GM12874 (cell line): ENCODE results near the gene GP5.

Experiments
- TF ChIP-seq, protein P1 (sequence below): IDR thresholded peaks from 2 replicates; pipeline ENCODE4 v1.5.1; 2011; ENCODE audit warnings: low read depth, mild to moderate bottlenecking, control low read depth, low read length, moderate library complexity; ENCODE audit not compliant: insufficient read depth

The GP5 gene

GRCh38 chr3:194360568-194360967 is 38.5 kb downstream of the GP5 start:
- TF ChIP-seq, protein P1, sequence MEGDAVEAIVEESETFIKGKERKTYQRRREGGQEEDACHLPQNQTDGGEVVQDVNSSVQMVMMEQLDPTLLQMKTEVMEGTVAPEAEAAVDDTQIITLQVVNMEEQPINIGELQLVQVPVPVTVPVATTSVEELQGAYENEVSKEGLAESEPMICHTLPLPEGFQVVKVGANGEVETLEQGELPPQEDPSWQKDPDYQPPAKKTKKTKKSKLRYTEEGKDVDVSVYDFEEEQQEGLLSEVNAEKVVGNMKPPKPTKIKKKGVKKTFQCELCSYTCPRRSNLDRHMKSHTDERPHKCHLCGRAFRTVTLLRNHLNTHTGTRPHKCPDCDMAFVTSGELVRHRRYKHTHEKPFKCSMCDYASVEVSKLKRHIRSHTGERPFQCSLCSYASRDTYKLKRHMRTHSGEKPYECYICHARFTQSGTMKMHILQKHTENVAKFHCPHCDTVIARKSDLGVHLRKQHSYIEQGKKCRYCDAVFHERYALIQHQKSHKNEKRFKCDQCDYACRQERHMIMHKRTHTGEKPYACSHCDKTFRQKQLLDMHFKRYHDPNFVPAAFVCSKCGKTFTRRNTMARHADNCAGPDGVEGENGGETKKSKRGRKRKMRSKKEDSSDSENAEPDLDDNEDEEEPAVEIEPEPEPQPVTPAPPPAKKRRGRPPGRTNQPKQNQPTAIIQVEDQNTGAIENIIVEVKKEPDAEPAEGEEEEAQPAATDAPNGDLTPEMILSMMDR = no peak

DNA sequence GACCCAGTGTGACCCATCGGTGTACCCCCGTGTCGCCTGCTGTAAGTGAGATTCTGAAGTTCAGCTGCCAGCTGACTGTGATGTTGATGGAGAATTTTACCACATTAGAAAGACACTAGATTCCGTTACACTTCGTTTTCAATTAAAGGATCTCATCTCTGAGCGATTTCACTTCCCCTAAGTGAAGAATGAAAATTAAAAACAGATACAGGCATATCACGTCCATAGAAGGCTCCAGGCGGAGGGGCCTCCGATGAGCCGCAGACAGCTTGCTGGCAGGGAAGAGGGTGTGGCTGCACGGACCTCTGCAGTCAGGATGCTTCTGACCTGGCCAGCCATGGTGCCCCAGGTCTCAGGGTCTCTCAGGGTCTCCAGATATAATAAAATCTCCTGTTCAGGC is 41.4 kb downstream of the GP5 start:
- TF ChIP-seq, protein P1 = no peak

DNA sequence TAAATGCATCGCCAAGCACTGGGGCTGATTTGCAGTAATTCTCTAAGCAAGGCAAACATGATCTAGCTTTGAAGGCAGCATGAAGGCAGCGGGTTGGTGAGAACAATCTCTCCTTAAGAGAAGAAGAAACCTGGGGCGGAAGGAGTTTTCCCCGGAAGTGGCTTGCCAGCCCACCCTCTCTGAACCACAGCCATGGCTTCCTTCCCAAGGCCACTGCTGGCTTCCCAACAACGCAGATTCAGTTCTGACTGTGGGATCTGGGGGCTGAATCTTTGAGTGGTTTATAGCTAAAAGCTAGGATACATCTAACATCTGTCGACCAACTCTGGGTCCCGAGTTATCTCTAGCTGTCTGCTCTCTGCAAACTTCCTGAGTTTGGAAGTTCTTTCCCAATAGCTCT is 43.7 kb downstream of the GP5 start:
- TF ChIP-seq, protein P1 = no peak

DNA sequence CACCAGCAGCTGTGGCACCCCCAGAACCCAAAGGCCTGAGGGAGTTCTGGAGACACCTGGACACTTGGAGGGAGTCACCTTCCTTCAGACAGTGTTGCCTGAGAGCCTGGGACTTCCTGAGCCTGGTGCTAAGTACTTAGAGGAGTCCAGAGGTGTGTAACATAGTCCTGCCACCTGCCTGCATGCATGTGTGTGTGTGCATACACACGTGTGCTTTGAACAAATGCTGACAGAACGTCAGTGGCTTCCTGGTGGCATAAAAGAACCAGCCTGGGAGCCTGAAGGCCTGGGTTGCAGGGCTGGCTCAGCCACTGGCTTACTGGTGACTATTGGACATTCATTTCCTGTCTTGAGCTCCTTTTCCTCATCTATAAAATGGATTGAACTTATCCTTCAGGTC is 44.8 kb downstream of the GP5 start:
- TF ChIP-seq, protein P1 = no peak

DNA sequence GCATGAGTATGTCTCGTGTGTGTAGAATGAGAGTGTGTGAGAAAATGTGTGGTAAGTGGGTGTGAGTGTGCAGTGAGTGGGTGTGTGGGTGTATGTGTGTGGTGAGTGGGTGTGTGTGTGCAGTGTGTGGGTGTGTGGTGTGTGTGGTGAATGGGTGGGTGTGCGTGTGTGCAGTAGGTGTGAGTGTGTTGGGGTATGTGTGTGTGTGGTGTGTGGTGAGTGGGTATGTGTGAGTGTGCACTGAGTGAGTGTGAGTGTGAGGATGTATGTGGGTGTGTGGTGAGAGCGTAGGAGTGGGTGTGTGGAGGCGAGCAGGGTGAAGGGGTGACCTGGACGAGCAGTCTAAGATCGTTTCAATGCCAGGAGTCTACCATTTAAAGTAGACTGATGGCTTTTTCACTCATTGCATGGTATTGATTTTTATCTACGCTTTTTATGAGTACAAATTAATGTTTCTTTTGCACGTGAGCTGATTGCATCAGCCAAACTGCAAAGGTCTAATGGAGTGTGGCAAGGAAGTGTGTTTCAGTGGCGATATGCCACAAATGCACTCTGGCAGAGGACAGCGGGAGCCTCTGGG is 46.3 kb downstream of the GP5 start:
- TF ChIP-seq, protein P1 = no peak

DNA sequence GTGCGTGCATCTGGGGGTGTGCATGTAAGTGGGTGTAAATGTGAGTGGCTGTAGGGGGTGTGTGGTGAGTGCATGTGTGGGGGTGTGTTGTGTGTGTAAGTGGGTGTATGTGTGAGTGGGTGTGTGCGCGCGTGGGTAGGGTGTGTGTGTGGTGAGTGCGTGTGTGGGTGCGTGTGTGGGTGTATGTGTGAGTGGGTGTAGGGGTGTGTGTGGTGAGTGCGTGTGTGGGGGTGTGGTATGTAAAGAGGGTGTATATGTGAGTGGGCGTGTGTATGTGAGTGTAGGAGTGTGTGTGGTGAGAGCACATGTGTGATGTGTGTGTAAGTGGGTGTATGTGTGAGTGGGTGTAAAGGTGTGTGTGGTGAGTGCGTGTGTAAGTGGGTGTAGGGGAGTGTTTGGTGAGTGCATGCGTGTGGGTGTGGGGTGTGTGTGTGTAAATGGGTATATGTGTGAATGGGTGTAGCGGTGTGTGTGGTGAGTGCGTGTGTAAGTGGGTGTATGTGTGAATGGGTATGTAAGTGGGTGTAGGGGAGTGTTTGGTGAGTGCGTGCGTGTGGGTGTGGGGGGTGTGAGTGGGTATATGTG is 47.0 kb downstream of the GP5 start:
- TF ChIP-seq, protein P1 = no peak

DNA sequence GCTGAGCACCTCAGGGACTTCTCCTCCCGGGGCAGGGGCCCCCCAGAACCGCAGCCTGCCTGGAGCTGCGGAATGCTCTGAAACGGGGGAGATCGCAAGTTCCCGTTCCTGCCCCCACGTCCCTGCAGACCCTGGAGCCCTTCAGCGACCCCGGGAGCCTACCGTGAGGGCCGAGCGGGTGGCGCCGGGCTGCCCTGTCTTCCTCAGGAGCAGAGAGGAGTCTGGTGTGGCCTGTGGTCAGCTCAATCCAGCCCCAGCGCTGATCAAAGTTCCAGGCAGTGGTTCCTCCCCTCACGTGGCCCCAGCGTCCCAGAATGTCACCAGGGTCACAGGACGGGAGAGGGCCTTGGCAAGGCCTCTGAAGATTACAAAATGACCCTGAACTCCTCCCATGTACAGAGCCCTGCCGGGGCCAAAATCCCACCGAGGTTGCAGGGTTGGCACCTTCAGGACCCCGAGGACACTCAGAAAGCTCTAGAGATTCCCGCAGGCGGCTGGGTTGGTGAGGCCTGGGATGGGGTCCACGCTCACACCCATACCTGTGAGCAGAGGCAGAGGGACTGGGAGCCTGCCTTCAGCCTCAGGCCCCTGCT is 47.9 kb downstream of the GP5 start, which contains the start of gene CPN2:
Gene CPN2 (minus strand): TSS at position 249 of the 593 bp plus-strand sequence. CDS start 8,626 bp downstream, outside the sequence.
- TF ChIP-seq, protein P1 = no peak
